Measurements from ENCODE around the gene LMX1A.

GRCh38 chr1:165381745-165382505, 25.4 kb upstream of the LMX1A start:
- no peak for TF ChIP-seq CTCF (conservative IDR thresholded peaks at IDR 0.05; ENCODE audit: low read length)
- TF ChIP-seq EZH2phosphoT487 (IDR thresholded peaks at IDR 0.05; ENCODE audit: borderline replicate concordance), result no peak
